ENCODE measurements around the gene DNAH3.

GRCh38 chr16:20897922-20898321, 252.7 kb downstream of the DNAH3 start:
- TF ChIP-seq EZH2phosphoT487 (IDR thresholded peaks at IDR 0.05; ENCODE audit: low read length) (no peak), CTCF (IDR thresholded peaks at IDR 0.05; ENCODE audit: low read length) (no peak), EZH2 (optimal IDR thresholded peaks at IDR 0.05; ENCODE audit: low read depth, low read length) (no peak)
